ENCODE results near the gene ARSB.

Gene ARSB

GRCh38 chr5:78837836-78838235, 147.3 kb downstream of the ARSB start:
- no peak for DNase-seq (ENCODE audit: low read depth in 2 of 2)

DNA sequence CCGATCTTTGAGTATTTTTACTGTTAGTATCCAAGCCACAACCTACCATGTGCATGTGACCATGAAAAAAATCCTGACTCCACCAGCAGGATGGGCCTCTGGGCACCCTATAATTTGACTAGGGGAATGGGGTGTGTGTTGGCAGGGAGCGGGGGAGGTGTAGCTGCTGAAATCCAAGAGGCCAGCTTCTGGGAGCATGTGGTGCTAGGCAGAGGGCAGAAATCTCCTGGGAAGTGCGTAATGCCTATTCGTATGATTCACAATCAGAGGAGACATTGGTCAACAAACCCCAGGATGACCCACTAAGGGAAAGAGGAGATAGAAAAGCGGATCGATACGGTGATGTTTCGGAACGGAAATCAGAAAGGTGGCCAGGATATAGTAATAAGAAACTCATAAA, 149.9 kb downstream of the ARSB start:
- no peak for DNase-seq (ENCODE audit: low read depth in 2 of 2)

DNA sequence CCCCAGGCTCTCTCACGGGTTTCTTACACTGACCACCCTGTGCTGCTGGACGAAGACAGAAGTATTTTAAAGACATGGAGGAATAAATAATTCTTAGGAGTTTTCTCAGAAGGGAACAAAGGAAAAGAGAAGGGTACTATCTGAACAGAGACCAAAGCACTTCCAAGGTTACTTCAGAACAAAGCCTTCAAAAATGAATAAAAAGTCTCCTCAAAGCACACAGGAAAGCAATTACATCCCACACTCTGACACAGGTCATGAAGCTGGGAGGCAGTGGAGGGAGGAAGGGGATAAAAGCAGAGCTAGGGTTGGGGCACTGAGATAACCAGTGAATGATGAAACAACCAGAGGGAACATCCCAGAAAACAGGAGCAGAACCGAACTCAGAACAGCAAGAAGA, 151.8 kb downstream of the ARSB start:
- DNase-seq (ENCODE audit: low read depth in 2 of 2), result no peak

GRCh38 chr5:78830528-78831046, 154.5 kb downstream of the ARSB start:
- no peak for DNase-seq (ENCODE audit: low read depth in 2 of 2)

- DNase-seq (ENCODE audit: low read depth in 2 of 2), result no peak
These were observed 155.1 kb downstream of the ARSB start for GRCh38 chr5:78829811-78830527.

DNA sequence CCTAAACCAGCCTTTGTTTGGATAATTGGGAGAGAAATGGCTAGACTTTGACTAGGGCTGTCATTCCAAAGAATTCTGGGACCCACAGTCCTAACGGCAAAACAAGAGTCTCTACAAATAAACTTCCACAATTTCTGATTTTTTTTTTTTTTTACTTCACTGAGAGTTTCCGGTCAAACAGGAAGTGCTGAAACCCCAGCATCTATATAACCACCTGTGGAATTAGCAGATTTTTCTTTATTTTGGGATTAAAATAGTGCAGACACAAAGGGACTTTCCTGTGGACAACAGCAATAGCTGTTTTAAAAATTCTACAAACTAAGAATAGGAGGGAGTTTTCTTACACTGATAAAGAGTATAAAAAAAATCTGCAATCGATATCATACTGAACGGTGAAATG, 157.4 kb downstream of the ARSB start:
- no peak for DNase-seq (ENCODE audit: low read depth in 2 of 2)

GRCh38 chr5:78824831-78825281, 160.3 kb downstream of the ARSB start:
- DNase-seq (ENCODE audit: low read depth in 2 of 2), result no peak

DNA sequence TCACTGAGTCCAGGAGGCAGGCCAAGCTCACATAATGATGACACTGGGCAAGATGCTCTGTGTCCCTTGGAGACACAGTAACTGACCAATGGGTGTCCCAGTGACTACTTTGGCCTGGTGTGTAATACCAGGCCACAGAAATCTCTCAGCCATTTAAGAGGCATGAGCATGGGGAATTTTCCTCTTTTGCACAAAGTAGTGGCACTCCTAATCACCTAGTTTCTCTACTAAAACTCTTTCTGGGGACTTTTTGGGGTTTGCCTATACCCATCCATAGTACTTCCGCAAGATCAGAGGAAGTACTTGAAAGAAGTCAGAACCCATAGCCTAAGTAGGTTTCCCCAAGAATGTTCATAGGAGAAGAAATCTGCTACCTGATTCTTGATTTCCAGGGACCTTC, 161.9 kb downstream of the ARSB start:
- DNase-seq (ENCODE audit: low read depth in 2 of 2), result no peak

DNA sequence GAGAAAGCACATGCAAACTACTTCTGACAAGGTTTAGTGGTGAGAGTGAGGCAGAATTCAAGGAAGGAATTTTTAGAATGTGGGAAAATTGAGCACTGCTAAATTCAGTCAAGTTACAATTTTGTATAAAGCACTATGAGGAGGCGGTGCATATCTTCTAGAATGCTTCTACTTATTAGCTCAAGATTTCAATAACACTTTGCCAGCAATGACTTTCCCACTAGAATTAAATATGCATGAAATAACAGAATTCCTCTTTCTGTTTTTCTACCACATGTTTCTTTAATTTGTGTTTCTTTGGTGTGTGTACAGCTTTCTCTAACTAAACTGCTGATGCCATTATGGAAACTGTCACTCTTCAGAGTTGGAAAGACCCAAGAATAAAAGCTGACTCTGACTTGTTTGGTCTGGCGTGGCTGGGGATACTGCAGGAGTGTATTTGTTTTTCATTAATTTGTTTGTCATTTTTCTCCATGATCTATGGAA, 163.5 kb downstream of the ARSB start:
- no peak for DNase-seq (ENCODE audit: low read depth in 2 of 2)

DNA sequence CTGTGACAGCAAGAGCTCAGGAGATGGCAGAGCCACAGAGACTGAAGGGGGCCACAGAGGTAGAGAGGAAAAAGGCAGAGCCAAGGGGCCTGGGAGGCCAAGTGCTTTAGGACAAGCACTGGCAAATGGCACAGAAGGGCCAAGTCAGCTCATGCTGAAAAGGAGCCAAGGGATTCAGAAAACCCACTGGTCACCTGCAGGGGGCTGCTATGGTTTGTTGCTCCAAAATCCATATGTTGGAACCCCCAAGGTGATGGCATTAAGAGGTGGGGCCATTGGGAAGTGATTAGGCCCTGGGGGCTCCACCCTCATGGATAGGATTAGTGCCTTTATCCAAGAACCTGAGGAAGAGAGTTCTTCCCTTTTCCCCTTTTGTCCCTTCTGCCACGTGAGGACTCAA, 165.4 kb downstream of the ARSB start:
- no peak for DNase-seq (ENCODE audit: low read depth in 2 of 2)

- DNase-seq (ENCODE audit: low read depth in 2 of 2), result no peak
These were observed 165.9 kb downstream of the ARSB start for GRCh38 chr5:78819166-78819565.

DNA sequence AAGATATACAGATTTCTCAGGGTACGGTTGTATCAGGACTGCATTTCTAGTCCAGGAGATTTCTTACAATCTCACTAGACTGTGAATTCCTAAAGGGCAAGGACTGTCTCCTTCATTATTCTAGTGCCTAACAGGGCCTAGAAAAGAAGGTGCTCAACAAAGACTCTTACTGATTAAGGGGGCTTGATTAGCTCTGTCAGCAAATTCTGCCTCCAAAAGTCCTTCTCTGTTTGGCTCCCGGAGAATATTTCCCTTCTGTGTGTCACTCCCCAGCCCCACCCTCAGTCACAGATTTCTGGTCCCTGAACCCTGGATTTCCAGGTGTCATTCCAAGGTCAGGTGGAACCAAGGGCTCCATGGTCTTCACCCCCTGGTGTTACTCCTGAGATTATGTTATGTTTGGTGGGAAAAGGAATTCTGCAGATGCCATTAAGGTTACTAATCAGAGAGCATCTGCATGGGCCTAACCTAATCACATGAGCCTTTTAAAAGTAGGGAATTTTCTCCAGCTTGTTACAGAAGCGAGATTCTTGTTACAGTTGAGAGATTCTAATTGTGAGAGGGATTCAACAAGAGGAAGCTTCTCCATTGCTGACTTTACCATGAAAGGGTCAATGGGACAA, 168.9 kb downstream of the ARSB start:
- no peak for DNase-seq (ENCODE audit: low read depth in 2 of 2)

GRCh38 chr5:78813906-78814530, 171.1 kb downstream of the ARSB start:
- DNase-seq (ENCODE audit: low read depth in 2 of 2), result no peak

- no peak for DNase-seq (ENCODE audit: low read depth in 2 of 2)
These were observed 171.8 kb downstream of the ARSB start for GRCh38 chr5:78813286-78813685.

GRCh38 chr5:78811866-78812265, 173.2 kb downstream of the ARSB start:
- DNase-seq (ENCODE audit: low read depth in 2 of 2), result no peak

DNA sequence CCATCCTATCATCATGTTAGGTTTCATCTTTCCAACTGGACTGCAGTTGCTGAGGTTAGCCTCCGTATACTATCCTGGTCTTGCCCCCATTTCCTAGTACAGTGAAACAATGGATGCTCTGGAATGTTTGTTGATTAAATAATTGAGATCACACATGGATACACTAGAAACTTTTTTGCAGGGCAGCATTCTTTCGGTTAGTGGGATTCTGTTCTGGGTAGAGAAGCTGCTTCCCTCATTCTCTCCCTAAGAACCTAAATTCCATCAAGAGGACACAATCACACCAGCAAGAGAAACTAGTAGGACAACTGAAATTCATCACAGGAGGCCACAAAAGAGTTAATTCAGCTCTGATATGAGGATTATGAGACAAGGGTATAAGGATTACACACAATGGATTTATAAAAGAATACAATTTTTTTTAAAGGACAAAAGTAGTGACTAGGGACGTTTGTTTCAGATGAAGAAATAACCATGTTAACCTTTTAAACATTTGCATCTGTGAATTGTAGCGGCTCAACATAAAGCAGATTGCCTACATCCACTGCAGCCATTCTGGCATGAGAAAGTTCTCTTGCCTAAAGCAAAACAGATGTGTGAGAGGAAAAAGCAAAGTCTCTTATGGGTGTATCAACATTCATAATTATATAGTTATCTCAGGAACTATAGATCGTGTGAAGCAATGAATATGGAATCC, 173.8 kb downstream of the ARSB start:
- no peak for DNase-seq (ENCODE audit: low read depth in 2 of 2)

GRCh38 chr5:78810098-78810920, 174.8 kb downstream of the ARSB start:
- DNase-seq (ENCODE audit: low read depth in 2 of 2), result no peak

- DNase-seq (ENCODE audit: low read depth in 2 of 2), result no peak
These were observed 175.7 kb downstream of the ARSB start for GRCh38 chr5:78809444-78809843.

- DNase-seq (ENCODE audit: low read depth in 2 of 2), result no peak
These were observed 176.3 kb downstream of the ARSB start for GRCh38 chr5:78808818-78809217.

GRCh38 chr5:78808380-78808779, 176.7 kb downstream of the ARSB start:
- DNase-seq (ENCODE audit: low read depth in 2 of 2), result no peak

- no peak for DNase-seq (ENCODE audit: low read depth in 2 of 2)
These were observed 178.6 kb downstream of the ARSB start for GRCh38 chr5:78806544-78806943.
